GM18502 (cell line): ENCODE measurements around the gene DEPDC1B.
"Not testable (repeated sequence)": the region's sequence is repeated elsewhere in the genome, so short reads cannot be mapped to it uniquely, and the experiment has no call there.

Experiments used
- ATAC-seq: cut with Tn5 transposase; IDR thresholded peaks from one replicate; pipeline ENCODE4 v1.9.1; 2021; ENCODE audit warnings: mild to moderate bottlenecking; ENCODE audit not compliant: unreplicated experiment, poor library complexity

The DEPDC1B gene, protein sequence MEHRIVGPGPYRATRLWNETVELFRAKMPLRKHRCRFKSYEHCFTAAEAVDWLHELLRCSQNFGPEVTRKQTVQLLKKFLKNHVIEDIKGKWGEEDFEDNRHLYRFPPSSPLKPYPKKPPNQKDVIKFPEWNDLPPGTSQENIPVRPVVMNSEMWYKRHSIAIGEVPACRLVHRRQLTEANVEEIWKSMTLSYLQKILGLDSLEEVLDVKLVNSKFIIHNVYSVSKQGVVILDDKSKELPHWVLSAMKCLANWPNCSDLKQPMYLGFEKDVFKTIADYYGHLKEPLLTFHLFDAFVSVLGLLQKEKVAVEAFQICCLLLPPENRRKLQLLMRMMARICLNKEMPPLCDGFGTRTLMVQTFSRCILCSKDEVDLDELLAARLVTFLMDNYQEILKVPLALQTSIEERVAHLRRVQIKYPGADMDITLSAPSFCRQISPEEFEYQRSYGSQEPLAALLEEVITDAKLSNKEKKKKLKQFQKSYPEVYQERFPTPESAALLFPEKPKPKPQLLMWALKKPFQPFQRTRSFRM

GRCh38 chr5:60699609-60700415 lies at the start of gene DEPDC1B:
TSS of gene DEPDC1B (minus strand) at chr5:60700166. CDS start at chr5:60700093, 73 bp downstream.
- peak; percentile 94 for ATAC-seq

GRCh38 chr5:60744682-60745081 lies 44.7 kb upstream of the DEPDC1B start:
- no peak for ATAC-seq

- no peak for ATAC-seq
Measured at GRCh38 chr5:60743511-60744314, 43.7 kb upstream of the DEPDC1B start.

DNA sequence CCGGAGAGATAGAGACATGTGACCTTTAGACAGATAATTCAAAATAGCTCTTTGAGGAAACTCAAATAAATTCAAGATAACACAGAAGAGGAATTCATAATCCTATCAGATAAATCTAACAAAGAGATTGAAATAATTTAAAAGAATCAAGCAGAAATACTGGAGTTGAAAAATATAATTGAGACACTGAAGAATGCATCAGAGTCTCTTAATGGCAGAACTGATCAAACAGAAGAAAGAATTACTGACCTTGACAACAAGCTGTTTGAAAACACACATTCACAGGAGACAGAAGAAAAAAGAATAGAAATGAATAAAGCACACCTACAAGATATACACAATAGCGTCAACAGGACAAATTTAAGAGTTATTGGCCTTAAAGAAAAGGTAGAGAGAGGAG lies 40.4 kb upstream of the DEPDC1B start:
- no peak for ATAC-seq

DNA sequence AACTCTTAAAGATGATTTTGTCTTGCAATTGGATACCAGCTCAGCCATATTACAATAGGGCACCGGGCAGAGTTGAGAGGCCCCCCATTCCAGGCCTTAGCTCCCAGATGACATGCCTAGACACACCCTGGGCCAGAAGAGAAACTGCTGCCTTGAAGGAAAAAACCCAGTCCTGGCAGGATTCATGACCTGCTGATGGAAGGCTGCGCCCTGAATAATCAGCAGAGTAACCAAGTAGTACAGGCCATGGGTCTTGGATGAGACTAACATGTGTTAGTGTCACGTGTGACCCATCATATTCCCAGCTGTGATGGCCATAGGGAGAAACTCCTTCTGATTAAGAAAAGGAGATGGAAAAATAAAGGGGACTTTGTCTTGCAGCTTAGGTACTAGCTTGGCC lies 39.0 kb upstream of the DEPDC1B start:
- ATAC-seq, result no peak

DNA sequence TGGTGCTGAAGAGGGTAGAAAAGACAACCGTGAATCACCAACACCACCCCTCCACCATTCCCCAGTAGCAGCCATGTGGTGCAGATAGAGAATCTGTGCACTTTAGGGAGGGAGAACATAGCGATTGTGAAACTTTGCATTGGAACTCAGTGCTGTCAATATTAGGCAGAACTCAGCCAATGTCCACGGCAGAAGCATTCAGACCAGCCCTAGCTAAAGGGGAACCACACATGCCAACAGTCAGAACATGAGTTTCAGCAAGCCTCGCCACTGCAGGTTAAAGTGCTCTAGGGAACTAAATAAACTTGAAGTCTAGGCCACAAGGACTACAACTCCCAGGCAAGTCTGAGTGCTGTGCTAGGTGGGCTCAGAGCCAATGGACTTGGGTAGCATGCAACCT lies 38.5 kb upstream of the DEPDC1B start:
- peak; percentile 75 for ATAC-seq

DNA sequence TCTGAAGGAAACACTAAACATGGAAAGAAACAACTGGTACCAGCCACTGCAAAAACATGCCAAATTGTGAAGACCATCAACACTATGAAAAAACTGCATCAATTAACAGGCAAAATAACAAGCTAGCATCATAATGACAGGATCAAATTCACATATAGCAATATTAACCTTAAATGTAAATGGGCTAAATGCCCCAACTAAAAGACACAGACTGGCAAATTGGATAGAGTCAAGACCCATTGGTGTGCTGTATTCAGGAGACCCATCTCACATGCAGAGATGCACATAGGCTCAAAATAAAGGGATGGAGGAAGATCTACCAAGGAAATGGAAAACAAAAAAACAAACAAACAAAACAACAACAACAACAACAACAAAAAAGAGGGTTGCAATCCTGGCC lies 30.9 kb upstream of the DEPDC1B start:
- not testable (repeated sequence) for ATAC-seq

DNA sequence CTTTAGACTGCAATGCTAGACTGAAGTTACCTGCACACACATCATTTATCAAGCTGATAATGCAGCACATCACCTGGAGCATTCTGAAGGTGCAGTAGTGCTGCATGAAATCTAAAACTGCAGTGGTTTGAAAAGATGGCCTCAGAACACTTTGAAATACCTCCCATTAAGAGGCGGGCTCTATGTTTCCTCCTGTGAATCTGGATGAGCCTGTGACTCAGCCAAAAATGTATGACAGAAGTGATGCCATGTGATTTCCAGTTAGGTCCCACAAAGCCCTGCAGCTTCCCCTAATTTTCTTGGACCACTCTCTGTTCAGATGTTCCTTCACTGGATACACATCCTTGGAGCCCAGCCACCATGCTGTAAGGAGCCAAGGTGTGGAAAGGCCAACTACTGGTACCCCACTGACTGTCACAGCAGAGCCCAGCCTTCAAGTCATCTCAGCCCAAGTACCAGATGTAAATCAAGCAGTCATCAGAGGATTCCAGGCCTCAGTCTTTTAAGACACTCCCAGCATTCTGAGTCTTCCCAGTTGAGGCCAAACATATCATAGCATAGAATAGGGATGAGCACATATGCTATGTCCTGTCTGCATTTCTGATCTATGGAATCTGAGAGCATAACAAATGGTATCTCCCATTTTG lies 27.2 kb upstream of the DEPDC1B start:
- no peak for ATAC-seq

DNA sequence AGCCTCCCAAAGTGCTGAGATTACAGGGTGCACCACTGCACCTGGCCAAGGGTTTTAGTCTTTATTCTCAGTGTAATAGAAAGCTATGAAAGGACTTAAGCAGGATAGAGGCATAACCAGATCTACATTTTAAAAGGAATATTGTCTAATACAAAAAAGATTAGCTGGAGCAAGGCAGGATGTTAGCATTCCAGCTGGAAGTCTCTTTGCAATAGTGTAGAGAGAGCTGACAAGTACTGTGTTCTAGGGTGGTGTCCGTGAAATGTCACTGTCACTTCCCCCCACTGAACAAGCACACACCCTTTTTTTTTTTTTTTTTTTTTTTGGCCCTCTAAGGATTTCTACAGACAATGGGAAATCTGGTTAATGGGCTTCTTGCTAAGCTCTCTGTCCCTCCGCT lies 24.2 kb upstream of the DEPDC1B start:
- no peak for ATAC-seq

GRCh38 chr5:60722416-60722815 lies 22.4 kb upstream of the DEPDC1B start:
- ATAC-seq, result no peak

DNA sequence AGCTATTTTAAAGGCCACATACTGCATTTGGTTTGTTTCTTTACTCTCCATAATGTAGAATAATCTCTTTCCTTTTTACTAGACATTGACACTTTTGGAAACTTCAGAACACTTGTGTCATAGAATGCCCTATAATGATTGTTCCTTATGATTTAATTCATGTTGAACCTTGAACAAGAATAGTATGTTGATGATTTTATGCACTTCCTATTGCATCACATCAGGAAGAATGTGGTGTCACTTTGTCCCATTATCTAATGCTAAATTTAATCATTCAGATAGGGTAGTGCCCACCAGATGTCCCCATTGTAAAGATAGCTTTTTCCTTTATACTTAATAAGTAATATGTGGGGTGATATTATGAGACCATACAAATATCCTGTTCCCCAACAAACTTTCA lies 19.4 kb upstream of the DEPDC1B start:
- no peak for ATAC-seq

- ATAC-seq, result no peak
Measured at GRCh38 chr5:60718166-60718892, 18.4 kb upstream of the DEPDC1B start.

DNA sequence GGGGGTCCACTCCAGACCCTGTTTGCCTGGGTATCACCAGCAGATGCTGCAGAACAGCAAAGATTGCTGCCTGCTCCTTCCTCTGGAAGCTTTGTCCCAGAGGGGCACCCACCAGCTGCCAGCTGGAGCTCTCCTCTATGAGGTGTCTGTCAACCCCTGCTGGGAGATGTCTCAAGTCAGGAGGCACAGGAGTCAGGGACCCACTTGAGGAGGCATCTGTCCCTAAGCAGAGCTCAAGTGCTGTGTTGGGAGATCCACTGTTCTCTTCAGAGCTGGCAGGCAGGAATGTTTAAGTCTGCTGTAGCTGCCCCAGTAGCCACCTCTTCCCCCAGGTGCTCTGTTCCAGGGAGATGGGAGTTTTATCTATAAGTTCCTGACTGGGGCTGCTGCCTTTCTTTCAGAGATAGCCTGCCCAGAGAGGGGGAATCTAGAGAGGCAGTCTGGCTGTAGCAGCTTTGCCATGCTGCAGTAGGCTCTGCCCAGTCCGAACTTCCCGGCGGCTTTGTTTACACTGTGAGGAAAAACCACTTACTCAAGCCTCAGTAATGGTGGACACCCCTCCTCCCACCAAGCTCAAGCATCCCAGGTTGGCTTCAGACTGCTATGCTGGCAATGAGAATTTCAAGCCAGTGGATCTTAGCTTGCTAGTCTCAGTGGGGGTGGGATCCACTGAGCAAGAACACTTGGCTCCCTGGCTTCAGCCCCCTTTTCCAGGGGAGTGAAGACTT lies 15.4 kb upstream of the DEPDC1B start:
- not testable (repeated sequence) for ATAC-seq

GRCh38 chr5:60712950-60713349 lies 13.0 kb upstream of the DEPDC1B start:
- no peak for ATAC-seq

- not testable (repeated sequence) for ATAC-seq
Measured at GRCh38 chr5:60711892-60712291, 11.9 kb upstream of the DEPDC1B start.

GRCh38 chr5:60710362-60710761 lies 10.4 kb upstream of the DEPDC1B start:
- no peak for ATAC-seq

DNA sequence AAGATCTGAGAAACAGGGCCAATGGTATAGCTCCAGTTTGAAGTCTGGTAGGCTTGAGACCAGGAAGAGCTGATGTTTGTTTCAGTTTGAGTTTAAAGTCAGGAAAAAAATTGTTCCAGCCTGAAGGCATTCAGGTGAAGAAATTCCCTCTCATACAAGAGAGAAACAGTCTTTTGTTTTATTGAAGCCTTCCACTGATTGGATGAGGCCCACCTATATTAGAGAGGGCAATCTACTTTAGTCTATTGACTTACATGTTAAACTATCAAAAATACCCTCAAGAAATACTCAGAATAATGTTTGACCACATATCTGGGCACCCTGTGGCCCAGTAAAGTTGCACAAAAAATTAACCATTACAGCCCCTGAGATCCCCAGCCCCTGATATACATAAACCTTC lies 5.2 kb upstream of the DEPDC1B start:
- no peak for ATAC-seq

- no peak for ATAC-seq
Measured at GRCh38 chr5:60703944-60704343, 4.0 kb upstream of the DEPDC1B start.
